HG02840 (cell line): ENCODE results near the gene HTRA3.

Experiments used
- ATAC-seq: cut with Tn5 transposase; IDR thresholded peaks from one replicate; pipeline ENCODE4 v1.9.1; 2021; ENCODE audit warnings: mild to moderate bottlenecking, moderate library complexity, moderate number of reproducible peaks; ENCODE audit not compliant: unreplicated experiment, low FRiP score

Gene HTRA3

GRCh38 chr4:8269535-8270417 lies at the start of gene HTRA3:
TSS of gene HTRA3 (plus strand) at chr4:8269754. CDS start at chr4:8269969, 215 bp downstream.
- ATAC-seq, result no peak

GRCh38 chr4:8220661-8221450 lies 48.7 kb upstream of the HTRA3 start:
- ATAC-seq, result no peak

GRCh38 chr4:8221476-8221875 lies 48.1 kb upstream of the HTRA3 start:
- no peak for ATAC-seq

- no peak for ATAC-seq
Measured at GRCh38 chr4:8221985-8222384, 47.6 kb upstream of the HTRA3 start.

- ATAC-seq, result no peak
Measured at GRCh38 chr4:8222609-8223388, 46.8 kb upstream of the HTRA3 start.

GRCh38 chr4:8224267-8224974 lies 45.1 kb upstream of the HTRA3 start:
- ATAC-seq, result no peak

GRCh38 chr4:8224975-8225625 lies 44.5 kb upstream of the HTRA3 start:
- ATAC-seq, result no peak

GRCh38 chr4:8225706-8226443 lies 43.7 kb upstream of the HTRA3 start:
- no peak for ATAC-seq

GRCh38 chr4:8227201-8227770 lies 42.3 kb upstream of the HTRA3 start:
- ATAC-seq, result no peak

GRCh38 chr4:8227771-8228318 lies 41.7 kb upstream of the HTRA3 start:
- no peak for ATAC-seq

GRCh38 chr4:8228319-8229250 lies 41.0 kb upstream of the HTRA3 start:
- ATAC-seq, result peak; percentile 67

- no peak for ATAC-seq
Measured at GRCh38 chr4:8229331-8229975, 40.1 kb upstream of the HTRA3 start.

- ATAC-seq, result no peak
Measured at GRCh38 chr4:8230033-8230432, 39.5 kb upstream of the HTRA3 start.

- ATAC-seq, result no peak
Measured at GRCh38 chr4:8230891-8231290, 38.7 kb upstream of the HTRA3 start.

GRCh38 chr4:8231551-8232049 lies 38.0 kb upstream of the HTRA3 start:
- ATAC-seq, result no peak

- no peak for ATAC-seq
Measured at GRCh38 chr4:8232748-8233147, 36.8 kb upstream of the HTRA3 start.
